HG03103 (cell line): Measurements from ENCODE around the gene RNF26.
A peak's percentile ranks its signal among the peaks of the same experiment; 100 is the strongest.
"Not testable (repeated sequence)": the region's sequence is repeated elsewhere in the genome, so short reads cannot be mapped to it uniquely, and the experiment has no call there.

Source experiments
- ATAC-seq: cut with Tn5 transposase; IDR thresholded peaks from one replicate; pipeline ENCODE4 v1.9.1; 2021; ENCODE audit warnings: low read depth; ENCODE audit not compliant: unreplicated experiment

RNF26 gene

GRCh38 chr11:119380160-119380826, 46.0 kb downstream of the RNF26 start:
- ATAC-seq, result no peak

DNA sequence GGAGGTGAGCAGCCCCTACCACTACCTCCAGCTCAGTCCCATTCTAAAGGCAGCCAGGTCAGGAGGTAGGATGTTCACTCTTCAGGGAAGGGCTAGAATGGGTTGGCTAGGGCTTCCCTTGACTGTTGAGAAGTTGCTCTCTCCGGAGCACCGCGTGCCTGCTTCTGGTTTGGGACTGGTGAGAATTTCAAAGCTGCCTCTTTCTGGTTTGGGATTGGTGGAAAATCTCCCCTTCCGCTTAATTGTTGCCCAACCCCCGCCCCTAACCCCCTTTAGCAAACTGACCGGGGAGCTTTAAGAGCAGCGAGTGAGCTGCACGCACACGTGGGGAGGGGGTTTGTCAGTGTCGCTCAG, 46.5 kb downstream of the RNF26 start:
- no peak for ATAC-seq

- ATAC-seq, result peak; percentile 97
Observed at GRCh38 chr11:119381181-119381988, 47.1 kb downstream of the RNF26 start, which contains the start of gene USP2. Gene USP2, minus strand, starts transcription at chr11:119381690. Its CDS starts 8,210 bp downstream, at chr11:119373480.

- ATAC-seq, result no peak
Observed at GRCh38 chr11:119382101-119382500, 47.8 kb downstream of the RNF26 start.

GRCh38 chr11:119382513-119382912, 48.2 kb downstream of the RNF26 start:
- ATAC-seq, result not testable (repeated sequence)

GRCh38 chr11:119384332-119384731, 50.0 kb downstream of the RNF26 start:
- ATAC-seq, result no peak
